HEK293 (cell line): ENCODE results near the gene RNPS1.

ENCODE experiments used
- BCL6B ChIP-seq: fragments of 450-650 bp; formaldehyde crosslinking; IDR thresholded peaks from 2 replicates; pipeline ENCODE4 v1.5.1; 2017; ENCODE audit warnings: missing biosample characterization, missing genetic modification characterization
- GFI1B ChIP-seq: fragments of 450-650 bp; formaldehyde crosslinking; IDR thresholded peaks from 2 replicates; pipeline ENCODE4 v1.5.1; 2016; ENCODE audit warnings: missing biosample characterization, missing genetic modification characterization
- HOXA7 ChIP-seq: sonication (generic); formaldehyde crosslinking; IDR thresholded peaks from 2 replicates; pipeline ENCODE4 v1.8.1; 2022; ENCODE audit warnings: missing genetic modification reagents, borderline replicate concordance
- INSM2 ChIP-seq: fragments of 450-650 bp; formaldehyde crosslinking; IDR thresholded peaks from 2 replicates; pipeline ENCODE4 v1.5.1; 2016; ENCODE audit warnings: missing biosample characterization, missing genetic modification characterization
- KLF17 ChIP-seq: fragments of 450-650 bp; formaldehyde crosslinking; IDR thresholded peaks from 2 replicates; pipeline ENCODE4 v1.5.1; 2016; ENCODE audit warnings: missing biosample characterization, missing genetic modification characterization
- MEIS1 ChIP-seq: sonication (generic); formaldehyde crosslinking; IDR thresholded peaks from 2 replicates; pipeline ENCODE4 v1.8.1; 2022; ENCODE audit warnings: missing genetic modification reagents, mild to moderate bottlenecking, borderline replicate concordance
- SALL2 ChIP-seq: fragments of 450-650 bp; formaldehyde crosslinking; IDR thresholded peaks from 2 replicates; pipeline ENCODE4 v1.5.0; 2017; ENCODE audit warnings: missing biosample characterization, mild to moderate bottlenecking, missing genetic modification characterization, borderline replicate concordance
- TSHZ1 ChIP-seq: fragments of 450-650 bp; formaldehyde crosslinking; IDR thresholded peaks from 2 replicates; pipeline ENCODE4 v1.5.1; 2016; ENCODE audit warnings: missing biosample characterization, missing genetic modification characterization, borderline replicate concordance
- WT1 ChIP-seq: fragments of 450-650 bp; formaldehyde crosslinking; IDR thresholded peaks from 2 replicates; pipeline ENCODE4 v1.5.1; 2016; ENCODE audit warnings: missing biosample characterization, missing genetic modification characterization
- YY1 ChIP-seq: fragments of 450-650 bp; formaldehyde crosslinking; IDR thresholded peaks from 2 replicates; pipeline ENCODE4 v1.5.1; 2018; ENCODE audit warnings: missing biosample characterization, missing genetic modification characterization
- ZBTB1 ChIP-seq: fragments of 450-650 bp; formaldehyde crosslinking; IDR thresholded peaks from 2 replicates; pipeline ENCODE4 v1.5.1; 2016; ENCODE audit warnings: missing biosample characterization, missing genetic modification characterization
- ZBTB26 ChIP-seq: fragments of 450-650 bp; formaldehyde crosslinking; optimal IDR thresholded peaks from 2 replicates; pipeline ENCODE3; 2016; ENCODE audit warnings: missing biosample characterization, mild to moderate bottlenecking, missing genetic modification characterization
- ZBTB6 ChIP-seq: fragments of 450-650 bp; formaldehyde crosslinking; IDR thresholded peaks from 2 replicates; pipeline ENCODE4 v1.5.1; 2017; ENCODE audit warnings: missing biosample characterization, missing genetic modification characterization
- ZNF132 ChIP-seq: fragments of 450-650 bp; formaldehyde crosslinking; IDR thresholded peaks from 2 replicates; pipeline ENCODE4 v1.5.1; 2017; ENCODE audit warnings: missing biosample characterization, missing genetic modification characterization, borderline replicate concordance
- ZNF174 ChIP-seq: fragments of 450-650 bp; formaldehyde crosslinking; IDR thresholded peaks from 2 replicates; pipeline ENCODE4 v1.5.0; 2017; ENCODE audit warnings: missing biosample characterization, mild to moderate bottlenecking, missing genetic modification characterization
- ZNF175 ChIP-seq: fragments of 450-650 bp; formaldehyde crosslinking; IDR thresholded peaks from 2 replicates; pipeline ENCODE4 v1.5.1; 2016; ENCODE audit warnings: missing biosample characterization, missing genetic modification characterization
- ZNF324 ChIP-seq: fragments of 450-650 bp; formaldehyde crosslinking; IDR thresholded peaks from 2 replicates; pipeline ENCODE4 v1.5.1; 2016; ENCODE audit warnings: missing biosample characterization, missing genetic modification characterization
- ZNF521 ChIP-seq: fragments of 450-650 bp; formaldehyde crosslinking; IDR thresholded peaks from 2 replicates; pipeline ENCODE4 v1.5.1; 2017; ENCODE audit warnings: missing biosample characterization, mild to moderate bottlenecking, missing genetic modification characterization
- ZNF548 ChIP-seq: fragments of 450-650 bp; formaldehyde crosslinking; IDR thresholded peaks from 2 replicates; pipeline ENCODE4 v1.5.1; 2016; ENCODE audit warnings: missing biosample characterization, missing genetic modification characterization
- ZNF555 ChIP-seq: fragments of 450-650 bp; formaldehyde crosslinking; conservative IDR thresholded peaks from 2 replicates; pipeline ENCODE4 v1.5.1; 2017; ENCODE audit warnings: missing biosample characterization, mild to moderate bottlenecking, missing genetic modification characterization, inconsistent platforms
- ZNF558 ChIP-seq: fragments of 450-650 bp; formaldehyde crosslinking; IDR thresholded peaks from 2 replicates; pipeline ENCODE4 v1.5.1; 2016; ENCODE audit warnings: missing biosample characterization, missing genetic modification characterization
- ZNF600 ChIP-seq: fragments of 450-650 bp; formaldehyde crosslinking; IDR thresholded peaks from 2 replicates; pipeline ENCODE4 v1.5.1; 2016; ENCODE audit warnings: missing biosample characterization, missing genetic modification characterization
- ZNF623 ChIP-seq: fragments of 450-650 bp; formaldehyde crosslinking; IDR thresholded peaks from 2 replicates; pipeline ENCODE4 v1.5.1; 2016; ENCODE audit warnings: missing biosample characterization, missing genetic modification characterization
- ZNF704 ChIP-seq: fragments of 450-650 bp; formaldehyde crosslinking; IDR thresholded peaks from 2 replicates; pipeline ENCODE4 v1.5.1; 2016; ENCODE audit warnings: missing biosample characterization, missing genetic modification characterization
- ZNF707 ChIP-seq: fragments of 450-650 bp; formaldehyde crosslinking; IDR thresholded peaks from 2 replicates; pipeline ENCODE4 v1.5.1; 2016; ENCODE audit warnings: missing biosample characterization, missing genetic modification characterization
- ZNF76 ChIP-seq: fragments of 450-650 bp; formaldehyde crosslinking; IDR thresholded peaks from 2 replicates; pipeline ENCODE4; 2016; ENCODE audit warnings: low read depth, missing biosample characterization, missing genetic modification characterization, borderline replicate concordance
- ZNF768 ChIP-seq: fragments of 450-650 bp; formaldehyde crosslinking; IDR thresholded peaks from 2 replicates; pipeline ENCODE4 v1.5.1; 2018; ENCODE audit warnings: missing biosample characterization, mild to moderate bottlenecking, missing genetic modification characterization
- ZSCAN4 ChIP-seq: fragments of 450-650 bp; formaldehyde crosslinking; IDR thresholded peaks from 2 replicates; pipeline ENCODE4 v1.5.1; 2017; ENCODE audit warnings: missing biosample characterization, missing genetic modification characterization

RNPS1 gene

GRCh38 chr16:2250652-2251295 is 17.2 kb downstream of the RNPS1 start (continued):
- no peak for TF ChIP-seq ZNF175 (tag by site-specific recombination)
- no peak for TF ChIP-seq ZNF174 (tag by site-specific recombination)
- no peak for TF ChIP-seq ZSCAN4
- TF ChIP-seq BCL6B (tag by site-specific recombination) = no peak
- no peak for TF ChIP-seq ZNF623 (tag by site-specific recombination)
- no peak for TF ChIP-seq MEIS1 (CRISPR knock-in tag)
- no peak for TF ChIP-seq ZNF521 (tag by site-specific recombination)
- no peak for TF ChIP-seq ZNF132 (tag by site-specific recombination)
- TF ChIP-seq SALL2 (tag by site-specific recombination) = no peak
- TF ChIP-seq ZNF548 (tag by site-specific recombination) = no peak
- TF ChIP-seq WT1 (tag by site-specific recombination) = no peak
- no peak for TF ChIP-seq GFI1B (tag by site-specific recombination)
- TF ChIP-seq ZNF768 (tag by site-specific recombination) = no peak
- peak; percentile 67 for TF ChIP-seq KLF17 (tag by site-specific recombination)
- TF ChIP-seq INSM2 (tag by site-specific recombination) = no peak
- no peak for TF ChIP-seq TSHZ1
- TF ChIP-seq ZNF555 = no peak
- TF ChIP-seq ZNF707 (tag by site-specific recombination) = no peak
- TF ChIP-seq ZNF324 (tag by site-specific recombination) = no peak
- no peak for TF ChIP-seq ZBTB6
- TF ChIP-seq ZNF704 (tag by site-specific recombination) = no peak
- no peak for TF ChIP-seq ZBTB26 (tag by site-specific recombination)
- no peak for TF ChIP-seq ZNF600 (tag by site-specific recombination)
- TF ChIP-seq HOXA7 (CRISPR knock-in tag) = no peak
- TF ChIP-seq ZNF76 = no peak
- TF ChIP-seq YY1 (tag by site-specific recombination) = no peak
- TF ChIP-seq ZBTB1 (tag by site-specific recombination) = no peak
- TF ChIP-seq ZNF558 (tag by site-specific recombination) = no peak
